H54 (cell line): Measurements from ENCODE around the gene TSSC4.
A peak's percentile ranks its signal among the peaks of the same experiment; 100 is the strongest.
"Not testable (repeated sequence)": the region's sequence is repeated elsewhere in the genome, so short reads cannot be mapped to it uniquely, and the experiment has no call there.

Experiments
- DNase-seq: peaks from one replicate; pipeline ENCODE4 v3.0.0; 2011; ENCODE audit warnings: low spot score, mixed read lengths; ENCODE audit not compliant: insufficient read length
- FAIRE-seq: peaks from 3 replicates; lab custom pipeline; 2011; peaks lifted over from hg19 to GRCh38; lab: Jason Lieb, UNC
- POLR2A ChIP-seq: IDR thresholded peaks from 2 replicates; pipeline ENCODE4 v1.6.1; 2011; ENCODE audit warnings: low read depth, mild to moderate bottlenecking, low read length

Gene TSSC4

GRCh38 chr11:2400069-2400761 lies at the start of gene TSSC4:
TSSC4 (plus strand) TSS chr11:2400750; CDS start chr11:2402634, 1,884 bp downstream.
- DNase-seq: peak; percentile 99
- FAIRE-seq: peak; percentile 70
- peak; percentile 78 for TF ChIP-seq POLR2A

- DNase-seq (no peak), FAIRE-seq (no peak)
- no peak for TF ChIP-seq POLR2A
Measured at GRCh38 chr11:2351701-2352100, 48.8 kb upstream of the TSSC4 start.

GRCh38 chr11:2352420-2352819 lies 48.1 kb upstream of the TSSC4 start:
- no peak for TF ChIP-seq POLR2A
- DNase-seq (no peak), FAIRE-seq (no peak)

- FAIRE-seq (no peak), DNase-seq (peak; percentile 54)
- no peak for TF ChIP-seq POLR2A
Measured at GRCh38 chr11:2355000-2355644, 45.4 kb upstream of the TSSC4 start.

GRCh38 chr11:2357246-2357645 lies 43.3 kb upstream of the TSSC4 start:
- no peak for FAIRE-seq
- TF ChIP-seq POLR2A: no peak
- DNase-seq: no peak

GRCh38 chr11:2357651-2358050 lies 42.9 kb upstream of the TSSC4 start:
- DNase-seq, FAIRE-seq: not testable (repeated sequence)

- TF ChIP-seq POLR2A: no peak
- FAIRE-seq: no peak
Measured at GRCh38 chr11:2358754-2359442, 41.7 kb upstream of the TSSC4 start.

GRCh38 chr11:2359557-2359956 lies 41.0 kb upstream of the TSSC4 start:
- TF ChIP-seq POLR2A: no peak
- DNase-seq (no peak), FAIRE-seq (no peak)

More at GRCh38 chr11:2358754-2359442, 41.7 kb upstream of the TSSC4 start:
- no peak for DNase-seq

GRCh38 chr11:2360081-2360642 lies 40.4 kb upstream of the TSSC4 start:
- TF ChIP-seq POLR2A: no peak
- DNase-seq: no peak
- FAIRE-seq: no peak

- TF ChIP-seq POLR2A: no peak
- DNase-seq (no peak), FAIRE-seq (no peak)
Measured at GRCh38 chr11:2361565-2361964, 39.0 kb upstream of the TSSC4 start.

- DNase-seq (no peak), FAIRE-seq (no peak)
- no peak for TF ChIP-seq POLR2A
Measured at GRCh38 chr11:2362414-2362813, 38.1 kb upstream of the TSSC4 start.

- FAIRE-seq: no peak
- DNase-seq: no peak
- TF ChIP-seq POLR2A: no peak
Measured at GRCh38 chr11:2363130-2363529, 37.4 kb upstream of the TSSC4 start.

- FAIRE-seq: no peak
- DNase-seq: no peak
Measured at GRCh38 chr11:2363577-2364370, 36.8 kb upstream of the TSSC4 start.

GRCh38 chr11:2364386-2364785 lies 36.2 kb upstream of the TSSC4 start:
- not testable (repeated sequence) for FAIRE-seq, DNase-seq

More at GRCh38 chr11:2363577-2364370, 36.8 kb upstream of the TSSC4 start:
- TF ChIP-seq POLR2A: no peak
